ENCODE measurements around the gene RBM26.

RBM26 gene

DNA sequence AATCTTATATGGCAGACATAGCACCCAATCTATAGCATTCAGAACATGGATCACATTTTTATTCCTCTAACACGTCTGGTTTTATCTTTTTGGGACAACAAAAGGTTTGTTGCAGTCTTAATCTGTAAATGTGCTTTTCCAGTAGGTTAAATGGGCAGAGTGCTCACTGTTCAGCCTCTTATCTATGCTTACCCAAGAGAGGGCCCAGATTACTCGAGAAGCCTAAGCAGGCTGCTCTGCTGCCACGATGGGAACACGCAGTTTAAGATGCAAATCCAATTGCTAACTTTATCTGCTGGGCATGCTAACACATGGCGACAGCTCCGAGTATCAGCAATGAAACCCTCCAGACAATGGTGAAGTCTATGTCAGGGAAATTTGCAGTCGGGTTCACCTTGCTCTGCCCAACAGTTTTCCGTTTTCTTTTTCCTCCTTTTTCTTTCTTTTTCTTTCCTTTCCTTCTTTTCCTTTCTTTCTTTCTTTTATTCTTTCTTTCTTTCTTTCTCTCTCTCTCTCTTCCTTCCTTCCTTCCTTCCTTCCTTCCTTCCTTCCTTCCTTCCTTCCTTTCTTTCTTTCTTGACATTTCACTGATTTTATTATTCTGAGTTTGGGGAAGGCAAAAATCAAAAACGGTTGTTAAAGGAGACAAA, 115.3 kb downstream of the RBM26 start:
- no peak for DNase-seq (ENCODE audit: low read depth, low spot score)
- POLR2A ChIA-PET = no interaction called here

DNA sequence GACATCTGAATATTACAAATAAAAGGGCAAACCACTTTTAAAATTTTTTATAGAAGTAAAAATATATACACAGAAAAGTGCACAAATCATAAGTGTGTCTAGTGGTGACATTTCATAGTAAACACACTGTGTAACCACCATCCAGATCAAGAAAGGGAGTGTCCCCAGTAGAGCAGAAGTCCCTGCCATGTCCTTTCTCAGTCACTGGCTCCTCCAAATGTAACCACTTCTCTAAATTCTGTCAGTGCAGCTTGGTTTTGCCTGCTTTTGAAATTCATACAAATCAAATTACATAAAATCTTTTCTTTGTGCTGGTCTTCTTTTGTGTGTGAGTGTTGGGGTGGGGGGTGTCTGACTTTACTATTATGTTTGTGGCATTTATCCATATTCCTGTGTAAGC, 116.5 kb downstream of the RBM26 start:
- no peak for DNase-seq (ENCODE audit: low read depth, low spot score)
- H3K4me3 ChIP-seq (ENCODE audit: low read depth, low read length) = no peak overlapping the region
- ChIA-PET CTCF (no interaction called here), POLR2A (no interaction called here)
- TF ChIP-seq, protein P1, sequence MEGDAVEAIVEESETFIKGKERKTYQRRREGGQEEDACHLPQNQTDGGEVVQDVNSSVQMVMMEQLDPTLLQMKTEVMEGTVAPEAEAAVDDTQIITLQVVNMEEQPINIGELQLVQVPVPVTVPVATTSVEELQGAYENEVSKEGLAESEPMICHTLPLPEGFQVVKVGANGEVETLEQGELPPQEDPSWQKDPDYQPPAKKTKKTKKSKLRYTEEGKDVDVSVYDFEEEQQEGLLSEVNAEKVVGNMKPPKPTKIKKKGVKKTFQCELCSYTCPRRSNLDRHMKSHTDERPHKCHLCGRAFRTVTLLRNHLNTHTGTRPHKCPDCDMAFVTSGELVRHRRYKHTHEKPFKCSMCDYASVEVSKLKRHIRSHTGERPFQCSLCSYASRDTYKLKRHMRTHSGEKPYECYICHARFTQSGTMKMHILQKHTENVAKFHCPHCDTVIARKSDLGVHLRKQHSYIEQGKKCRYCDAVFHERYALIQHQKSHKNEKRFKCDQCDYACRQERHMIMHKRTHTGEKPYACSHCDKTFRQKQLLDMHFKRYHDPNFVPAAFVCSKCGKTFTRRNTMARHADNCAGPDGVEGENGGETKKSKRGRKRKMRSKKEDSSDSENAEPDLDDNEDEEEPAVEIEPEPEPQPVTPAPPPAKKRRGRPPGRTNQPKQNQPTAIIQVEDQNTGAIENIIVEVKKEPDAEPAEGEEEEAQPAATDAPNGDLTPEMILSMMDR (IDR thresholded peaks at IDR 0.05; ENCODE audit: insufficient read depth, low read length, missing control alignments) = no peak

More for the DNA sequence above, 115.3 kb downstream of the RBM26 start:
- TF ChIP-seq, protein P1 (IDR thresholded peaks at IDR 0.05; ENCODE audit: insufficient read depth, low read length, missing control alignments) = no peak
- CTCF ChIA-PET = no interaction called here
- H3K4me3 ChIP-seq (ENCODE audit: low read depth, low read length) = no peak overlapping the region

DNA sequence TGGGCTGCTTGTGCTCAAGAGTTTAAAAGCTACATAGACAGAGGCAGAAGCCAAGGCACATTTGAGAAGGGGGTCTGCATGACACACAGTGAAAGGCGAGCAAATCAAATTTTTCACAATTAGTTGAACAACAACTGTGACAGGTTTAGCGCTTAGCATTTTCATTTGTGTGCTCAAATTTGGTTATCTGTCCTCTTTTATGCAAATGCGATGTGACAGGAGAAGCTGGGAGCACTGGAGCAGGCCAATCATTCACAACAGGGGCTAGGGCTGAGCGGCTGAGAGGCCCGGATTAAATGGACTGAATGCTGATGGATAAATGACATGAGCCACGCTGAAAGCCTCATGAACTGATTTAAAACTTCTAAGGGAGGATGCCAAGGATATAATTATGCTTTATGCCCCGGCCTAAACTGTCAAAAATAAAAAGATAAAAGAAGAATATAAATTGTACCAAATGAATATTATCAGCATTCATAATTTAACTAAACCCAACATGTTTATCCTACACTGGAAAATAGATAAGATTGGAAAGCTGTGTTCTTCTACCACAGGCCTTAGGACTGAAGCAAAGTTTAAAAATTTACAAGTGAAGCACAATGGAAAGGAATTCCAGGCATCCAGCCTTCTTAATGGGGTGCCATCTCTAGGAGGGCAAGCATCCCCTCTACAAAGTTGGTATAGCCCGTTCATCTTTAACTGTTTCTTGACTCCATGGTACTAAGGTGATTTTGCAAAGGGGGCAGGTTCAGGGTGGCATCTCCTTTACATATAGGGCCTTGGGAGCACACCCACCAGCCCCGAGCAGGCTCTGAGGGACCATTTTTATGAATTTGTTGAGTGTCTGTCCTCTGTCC, 117.9 kb downstream of the RBM26 start:
- TF ChIP-seq, protein P1 (IDR thresholded peaks at IDR 0.05; ENCODE audit: insufficient read depth, low read length, missing control alignments) = no peak
- no peak for DNase-seq (ENCODE audit: low read depth, low spot score)
- CTCF ChIA-PET = no interaction called here
- POLR2A ChIA-PET = no interaction called here
- H3K4me3 ChIP-seq (ENCODE audit: low read depth, low read length) = no peak overlapping the region

DNA sequence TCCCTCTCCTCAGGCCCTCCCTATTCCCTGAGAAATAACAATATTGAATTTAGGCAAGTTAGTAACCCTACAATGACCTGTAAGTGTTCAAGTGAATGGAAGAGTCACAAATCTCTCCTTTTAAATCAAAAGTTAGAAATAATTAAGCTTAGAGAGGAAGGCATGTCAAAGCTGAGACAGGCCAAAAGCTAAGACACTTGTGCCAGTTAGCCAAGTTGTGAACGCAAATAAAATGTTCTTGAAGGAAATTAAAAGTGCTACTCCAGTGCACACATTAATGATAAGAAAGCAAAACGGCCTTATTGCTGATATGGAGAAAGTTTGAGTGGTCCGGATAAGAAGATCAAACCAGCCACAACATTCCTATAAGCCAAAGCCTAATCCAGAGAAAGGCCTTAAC, 120.9 kb downstream of the RBM26 start:
- TF ChIP-seq, protein P1 (IDR thresholded peaks at IDR 0.05; ENCODE audit: insufficient read depth, low read length, missing control alignments) = no peak
- H3K4me3 ChIP-seq (ENCODE audit: low read depth, low read length) = no peak overlapping the region
- POLR2A ChIA-PET = no interaction called here
- DNase-seq (ENCODE audit: low read depth, low spot score) = no peak
- CTCF ChIA-PET = no interaction called here

DNA sequence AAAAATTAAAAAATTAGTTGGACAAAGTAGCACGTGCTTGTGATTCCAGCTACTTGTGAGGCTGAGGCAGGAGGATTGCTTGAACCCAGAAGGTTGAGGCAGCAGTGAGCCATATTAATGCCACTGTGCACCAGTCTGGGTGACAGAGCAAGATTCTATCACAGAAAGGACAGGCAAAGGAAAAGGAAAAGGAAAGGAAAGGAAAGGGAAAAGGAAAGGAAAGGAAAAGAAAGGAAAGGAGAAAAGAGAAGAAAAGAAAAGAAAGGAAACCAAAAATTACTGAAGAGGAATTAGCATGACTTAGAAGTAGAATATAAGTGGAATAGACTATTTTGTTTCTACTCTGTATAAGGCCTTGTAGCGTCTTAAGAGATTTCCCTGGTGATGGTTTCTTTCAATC, 122.3 kb downstream of the RBM26 start:
- no peak overlapping the region for H3K4me3 ChIP-seq (ENCODE audit: low read depth, low read length)
- TF ChIP-seq, protein P1 (IDR thresholded peaks at IDR 0.05; ENCODE audit: insufficient read depth, low read length, missing control alignments) = no peak
- DNase-seq (ENCODE audit: low read depth, low spot score) = no peak
- ChIA-PET CTCF (no interaction called here), POLR2A (no interaction called here)

DNA sequence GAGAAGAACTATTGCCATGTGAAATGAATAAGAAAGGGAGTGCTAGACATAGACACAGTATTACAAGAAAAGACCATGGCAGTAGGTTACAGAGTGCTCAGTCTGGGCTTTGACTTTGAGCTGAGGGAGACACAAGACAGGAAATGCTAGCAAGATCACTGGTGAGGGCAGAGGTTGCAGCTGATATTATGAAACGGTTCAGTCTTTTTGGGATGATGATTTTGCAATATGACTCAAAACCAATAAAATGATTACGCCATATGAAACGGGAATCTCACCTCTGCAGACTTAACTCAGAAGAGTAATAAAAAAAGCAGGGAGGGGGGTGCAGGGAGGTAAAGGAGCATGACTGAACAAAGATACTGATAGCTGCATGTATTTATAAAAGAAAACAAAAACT, 123.1 kb downstream of the RBM26 start:
- POLR2A ChIA-PET = no interaction called here
- CTCF ChIA-PET = no interaction called here

More for the DNA sequence above, 123.1 kb downstream of the RBM26 start:
- TF ChIP-seq, protein P1 (IDR thresholded peaks at IDR 0.05; ENCODE audit: insufficient read depth, low read length, missing control alignments) = no peak
- no peak overlapping the region for H3K4me3 ChIP-seq (ENCODE audit: low read depth, low read length)
- DNase-seq (ENCODE audit: low read depth, low spot score) = no peak

Measured in AG04449 (cell line).